Heart right ventricle (tissue), 16 donors: ENCODE measurements around the gene CD274. TPM values are rescaled to one million over a fixed set of nuclear protein-coding genes. Genes with fewer than 3 reads are reported as not detected.

ENCODE experiments used
- ATAC-seq, 8 donors: fragments of 200-7000 bp; cut with Tn5 transposase; one replicate each; pipeline ENCODE4 v1.9.1; 2020; ENCODE audit warnings: mild to moderate bottlenecking in 8 of 8, moderate library complexity in 8 of 8, moderate number of reproducible peaks in 1 of 8
- DNase-seq, 2 donors: peaks; one replicate each; pipeline ENCODE4 v3.0.0-alpha.2; 2020
- H3K27ac ChIP-seq, 10 donors: fragments of 200-600 bp; sonication (generic) in 2 of 10; one replicate each; pipeline versions ENCODE4 v1.5.0 to v1.8.0; 2020 to 2022; ENCODE audit warnings: mild to moderate bottlenecking in 3 of 10
- H3K27me3 ChIP-seq, 7 donors: fragments of 200-600 bp; one replicate each; pipeline ENCODE4 v1.8.0; 2021 to 2022; ENCODE audit warnings: mild to moderate bottlenecking in 2 of 7
- H3K36me3 ChIP-seq, 9 donors: fragments of 200-600 bp; sonication (generic) in 1 of 9; one replicate each; pipeline versions ENCODE4 v1.5.0 to v1.8.0; 2020 to 2022; ENCODE audit warnings: mild to moderate bottlenecking in 2 of 9
- H3K4me1 ChIP-seq, 9 donors: fragments of 200-600 bp; sonication (generic) in 1 of 9; one replicate each; pipeline versions ENCODE4 v1.5.0 to v1.8.0; 2020 to 2022; ENCODE audit warnings: mild to moderate bottlenecking in 4 of 9
- H3K4me3 ChIP-seq, 10 donors: fragments of 200-600 bp; sonication (generic) in 2 of 10; one replicate each; pipeline versions ENCODE4 v1.5.0 to v1.8.0; 2020 to 2022; ENCODE audit warnings: mild to moderate bottlenecking in 7 of 10, moderate library complexity in 2 of 10
- H3K9me3 ChIP-seq, 11 donors: fragments of 200-600 bp in 10 of 11; sonication (generic) in 2 of 11; one replicate each; pipeline versions ENCODE4 v1.5.0 to v1.8.0; 2013 to 2022; ENCODE audit warnings: mild to moderate bottlenecking in 2 of 11, control low read depth in 1 of 11, moderate library complexity in 1 of 11
- CTCF ChIP-seq, 9 donors: fragments of 200-600 bp; sonication (generic) in 2 of 9; IDR thresholded peaks; one replicate each; pipeline versions ENCODE4 v1.5.0 to v1.8.0; 2021 to 2022; ENCODE audit warnings: antibody characterized with exemption in 9 of 9, mild to moderate bottlenecking in 5 of 9, moderate library complexity in 1 of 9
- WGBS, 2 donors: extraction: QIAGEN DNeasy Blood & Tissue Kit; methylation state at CpG; one replicate each; pipeline ENCODE4 v1.1.7; 2013; ENCODE audit warnings: inconsistent platforms in 1 of 2; 5-methylcytosine and 5-hydroxymethylcytosine counted together
- intact Hi-C, 10 donors: fragments of 100-400 bp; cut with DNase I; formaldehyde crosslinking; loops; one replicate each; pipeline versions ENCODE4 v1.11.1 to v1.14.2; 2022
- polyA plus RNA-seq, 2 donors: library from polyadenylated mRNA; stranded (reverse); fragments of 200-250 nt; gene quantifications; one replicate each; pipeline ENCODE4 v1.2.3, GENCODE V29; 2013
- total RNA-seq, 10 donors: library from RNA; stranded (reverse); fragmentation: NEBNext Ultra II Directional in 3 of 10; extraction: Animal tissue kit (Norgen Biotek cat#: 25700) in 3 of 10; gene quantifications; one replicate each; pipeline versions ENCODE4 v1.2.1 to v1.2.4, GENCODE V29; 2021 to 2023
- donor health status: Arrhythmogenic right ventricular cardiomyopathy.
- donor health status: ischemic (EF 13 %, LVEDD 7.1; RV severe dilation, severe dysfunction).
- donor health status: healthy with polysubstance abuse.
- donor health status: DM: no; HTN: yes; CAD: no.
- donor health status: DM: no; HTN: no; CAD: no.
- donor health status: ischemic (EF 25% LVEDD 6.9; RV normal size, moderate dysfunction).
- donor health status: ischemic (EF 25% LVEDD 5.7; RV mildly dilated, moderate dysfunction).
- donor health status: healthy.
- donor health status: DM: yes; HTN: yes; CAD: no.
- donor health status: Ischemic cardiomyopathy.
- donor health status: ischemic (EF 35%, LVEDD 5.7; RV mildly dilated, moderate dysfunction).
- donor health status: nonischemic (EF 11% LVEDD 7.7; RV severe dilation, severe dysfunction).
- donor health status: DM: yes; HTN: yes; CAD: no.
- donor health status: PGD.
- donor health status: ischemic (EF 29% LVEDD 5.4; RV normal size, mild dysfunction).
- donor health status: nonischemic (EF 23%, LVEDD 6.1; RV moderate dilation, normal function).

The CD274 gene
- total and polyA plus RNA-seq, 12 donors, result 4.5 to 44.0 (median 13.5) TPM

GRCh38 chr9:5447337-5447736 lies 3.0 kb upstream of the CD274 start:
- peaks cover 0 to 46% (median 17%) of the 10 kb centered on the region in 9 donors for H3K4me1 ChIP-seq
- intact Hi-C loops, result loop anchor here in 3 of 10 donors (5.0 to 10.0 kb wide), 3 partner anchors 145 to 683 kb away; partner anchors contain the start of gene INSL6 (in 1 of the 3)

GRCh38 chr9:5448016-5448415 lies 2.3 kb upstream of the CD274 start:
- ATAC-seq (no peak), DNase-seq (no peak)
- Histone ChIP-seq H3K4me3 (no peak overlapping the region), H3K4me1 (peaks cover 3 to 53% (median 21%) of the 10 kb centered on the region in 9 donors), H3K9me3 (no peaks in the 10 kb centered on the region), H3K36me3 (no peaks in the 10 kb centered on the region), H3K27me3 (no peaks in the 10 kb centered on the region), H3K27ac (no peak overlapping the region)
- TF ChIP-seq CTCF (IDR thresholded peaks at IDR 0.05), result no peak
- intact Hi-C loops, result loop anchor here in 3 of 10 donors (5.0 to 10.0 kb wide), 3 partner anchors 144 to 683 kb away; partner anchors contain the start of gene INSL6 (in 1 of the 3)
- 93 to 95% methylated on average over 2 of the region's 2 CpGs for WGBS, 2 donors

More at GRCh38 chr9:5447337-5447736, 3.0 kb upstream of the CD274 start:
- H3K4me3 ChIP-seq, result no peak overlapping the region
- 81 to 92% methylated on average over 3 of the region's 3 CpGs for WGBS, 2 donors
- TF ChIP-seq CTCF (IDR thresholded peaks at IDR 0.05), result no peak
- DNase-seq (no peak), ATAC-seq (no peak)
- no peaks in the 10 kb centered on the region for H3K27me3 ChIP-seq
- no peaks in the 10 kb centered on the region for H3K9me3 ChIP-seq
- no peaks in the 10 kb centered on the region for H3K36me3 ChIP-seq
- no peak overlapping the region for H3K27ac ChIP-seq

- DNase-seq, result no peak
- Histone ChIP-seq H3K4me3 (no peak overlapping the region), H3K9me3 (no peaks in the 10 kb centered on the region), H3K27me3 (no peaks in the 10 kb centered on the region), H3K36me3 (no peaks in the 10 kb centered on the region), H3K4me1 (peaks cover 3 to 60% (median 27%) of the 10 kb centered on the region in 9 donors), H3K27ac (peak overlapping the region in 5 of 10 donors; percentile 87 to 91 (median 88))
- no peak for ATAC-seq
- intact Hi-C loops, result loop anchor here in 3 of 10 donors (5.0 to 10.0 kb wide), 3 partner anchors 144 to 684 kb away; partner anchors contain the start of gene INSL6 (in 1 of the 3)
- TF ChIP-seq CTCF (IDR thresholded peaks at IDR 0.05), result no peak
- WGBS, 2 donors, result 93 to 94% methylated on average over 5 of the region's 5 CpGs
These were observed 1.6 kb upstream of the CD274 start for GRCh38 chr9:5448461-5449435.
